WTC11 (cell line): ENCODE measurements around the gene ZIK1. TPM values are rescaled to one million over a fixed set of nuclear protein-coding genes. Genes with fewer than 3 reads are reported as not detected.

ENCODE experiments used
- ATAC-seq: fragments of 200-7000 bp; cut with Tn5 transposase; 2 replicates; pipeline ENCODE4 v1.10.0; 2021; ENCODE audit warnings: mild to moderate bottlenecking, moderate library complexity
- CTCF ChIA-PET: fragments of 300-600 bp; sonication (Branson Sonifier 250); formaldehyde crosslinking; loops from one replicate; lab custom pipeline; 2021; ENCODE audit warnings: antibody characterized with exemption; lab: Charles Lee
- POLR2A ChIA-PET: fragments of 350-600 bp; sonication (Branson Sonifier 250); formaldehyde crosslinking; loops from one replicate; lab custom pipeline; 2021; ENCODE audit warnings: antibody characterized with exemption; lab: Charles Lee
- DNase-seq: peaks from one replicate; pipeline ENCODE4 v3.0.0; 2021; ENCODE audit warnings: low spot score
- H3K27ac Mint-ChIP-seq: 2 replicates; pipeline ENCODE4 v1.8.0; 2021; ENCODE audit warnings: mixed read lengths
- H3K27me3 Mint-ChIP-seq: 2 replicates; pipeline ENCODE4 v1.8.0; 2021; ENCODE audit warnings: low read depth, mild to moderate bottlenecking, moderate library complexity, mixed read lengths
- H3K36me3 Mint-ChIP-seq: 2 replicates; pipeline ENCODE4 v1.8.0; 2021; ENCODE audit warnings: mixed read lengths
- H3K4me1 Mint-ChIP-seq: 2 replicates; pipeline ENCODE4 v1.8.0; 2022; ENCODE audit warnings: mixed read lengths
- H3K4me3 Mint-ChIP-seq: 2 replicates; pipeline ENCODE4 v1.8.0; 2021; ENCODE audit warnings: mild to moderate bottlenecking, moderate library complexity, mixed read lengths
- H3K9me3 Mint-ChIP-seq: 2 replicates; pipeline ENCODE4 v1.8.0; 2021; ENCODE audit warnings: mixed read lengths
- ATF1 ChIP-seq: sonication (generic); formaldehyde crosslinking; IDR thresholded peaks from 2 replicates; pipeline ENCODE4 v1.8.1; 2023; ENCODE audit warnings: mild to moderate bottlenecking, moderate library complexity, missing genetic modification reagents
- CDX4 ChIP-seq: fragments of 250-450 bp; sonication (Bioruptor Pico); IDR thresholded peaks from 2 replicates; pipeline ENCODE4 v1.9.0; 2021; ENCODE audit warnings: moderate library complexity, mild to moderate bottlenecking, inconsistent platforms, borderline replicate concordance
- E2F1 ChIP-seq: sonication (generic); formaldehyde crosslinking; IDR thresholded peaks from 2 replicates; pipeline ENCODE4 v1.8.0; 2022; ENCODE audit warnings: mild to moderate bottlenecking, missing genetic modification reagents
- ESRRA ChIP-seq: sonication (generic); formaldehyde crosslinking; IDR thresholded peaks from 2 replicates; pipeline ENCODE4 v1.8.1; 2022; ENCODE audit warnings: mild to moderate bottlenecking, missing genetic modification reagents, borderline replicate concordance
- FOXK1 ChIP-seq: sonication (generic); formaldehyde crosslinking; IDR thresholded peaks from 2 replicates; pipeline ENCODE4 v1.8.0; 2022; ENCODE audit warnings: mild to moderate bottlenecking, moderate library complexity, missing genetic modification reagents
- FOXP1 ChIP-seq: sonication (generic); formaldehyde crosslinking; IDR thresholded peaks from 2 replicates; pipeline ENCODE4 v1.8.0; 2022; ENCODE audit warnings: missing genetic modification reagents, mild to moderate bottlenecking, moderate library complexity, borderline replicate concordance
- JUN ChIP-seq: sonication (generic); formaldehyde crosslinking; IDR thresholded peaks from 2 replicates; pipeline ENCODE4 v1.8.0; 2023; ENCODE audit warnings: mild to moderate bottlenecking, missing genetic modification reagents
- OVOL2 ChIP-seq: fragments of 250-450 bp; sonication (Bioruptor Pico); IDR thresholded peaks from 2 replicates; pipeline ENCODE4 v1.9.0; 2021; ENCODE audit warnings: mild to moderate bottlenecking, borderline replicate concordance
- PRRX2 ChIP-seq: fragments of 250-450 bp; sonication (Bioruptor Pico); IDR thresholded peaks from 2 replicates; pipeline ENCODE4 v1.8.0; 2021; ENCODE audit warnings: mild to moderate bottlenecking
- RELA ChIP-seq: sonication (generic); formaldehyde crosslinking; IDR thresholded peaks from 2 replicates; pipeline ENCODE4 v1.8.1; 2022; ENCODE audit warnings: missing genetic modification reagents, mild to moderate bottlenecking, borderline replicate concordance
- SP1 ChIP-seq: sonication (generic); formaldehyde crosslinking; conservative IDR thresholded peaks from 2 replicates; pipeline ENCODE4 v1.8.1; 2022; ENCODE audit warnings: missing genetic modification reagents
- STAT6 ChIP-seq: sonication (generic); formaldehyde crosslinking; conservative IDR thresholded peaks from 2 replicates; pipeline ENCODE4 v1.8.1; 2023; ENCODE audit warnings: mild to moderate bottlenecking, low read depth, missing genetic modification reagents, moderate library complexity
- USF1 ChIP-seq: sonication (generic); formaldehyde crosslinking; IDR thresholded peaks from 2 replicates; pipeline ENCODE4 v1.8.0; 2022; ENCODE audit warnings: mild to moderate bottlenecking, missing genetic modification reagents
- ZNF121 ChIP-seq: sonication (generic); formaldehyde crosslinking; IDR thresholded peaks from 2 replicates; pipeline ENCODE4 v1.8.0; 2023; ENCODE audit warnings: missing genetic modification reagents
- ZNF512 ChIP-seq: sonication (generic); formaldehyde crosslinking; IDR thresholded peaks from 2 replicates; pipeline ENCODE4 v1.8.1; 2022; ENCODE audit warnings: missing genetic modification reagents, borderline replicate concordance
- ZNF671 ChIP-seq: fragments of 250-450 bp; sonication (Bioruptor Pico); IDR thresholded peaks from 2 replicates; pipeline ENCODE4 v1.8.0; 2021; ENCODE audit warnings: mild to moderate bottlenecking
- ZSCAN18 ChIP-seq: fragments of 250-450 bp; sonication (Bioruptor Pico); IDR thresholded peaks from 2 replicates; pipeline ENCODE4 v2.1.2; 2022; ENCODE audit warnings: mild to moderate bottlenecking, moderate library complexity
- total RNA-seq: library from RNA; stranded (reverse); gene quantifications from 3 replicates; pipeline ENCODE4 v1.2.3, GENCODE V29; 2021
- TF ChIP-seq, protein P1 (sequence below): sonication (generic); formaldehyde crosslinking; IDR thresholded peaks from 2 replicates; pipeline ENCODE4 v1.8.1; 2022; ENCODE audit warnings: mild to moderate bottlenecking, missing genetic modification reagents, moderate library complexity, borderline replicate concordance
- TF ChIP-seq, protein P2 (sequence below): fragments of 250-450 bp; sonication (Bioruptor Pico); IDR thresholded peaks from 2 replicates; pipeline ENCODE4 v1.8.0; 2021; ENCODE audit warnings: mild to moderate bottlenecking
- TF ChIP-seq, protein P3 (sequence below): sonication (generic); formaldehyde crosslinking; IDR thresholded peaks from 2 replicates; pipeline ENCODE4 v1.8.1; 2022; ENCODE audit warnings: low read depth, mild to moderate bottlenecking, moderate library complexity, missing genetic modification reagents, borderline replicate concordance

The ZIK1 gene
- total RNA-seq, 1 experiment from 2014 or later = 31.1 TPM

GRCh38 chr19:57559008-57559403 is 24.9 kb upstream of the ZIK1 start (continued):
- TF ChIP-seq ZSCAN18 (no peak), ZNF512 (no peak), ATF1 (CRISPR knock-in tag) (no peak), FOXK1 (CRISPR knock-in tag) (no peak), RELA (CRISPR knock-in tag) (no peak), ZNF121 (no peak), E2F1 (CRISPR knock-in tag) (no peak), STAT6 (CRISPR knock-in tag) (no peak), ESRRA (CRISPR knock-in tag) (no peak), CDX4 (no peak)
- TF ChIP-seq, protein P1, sequence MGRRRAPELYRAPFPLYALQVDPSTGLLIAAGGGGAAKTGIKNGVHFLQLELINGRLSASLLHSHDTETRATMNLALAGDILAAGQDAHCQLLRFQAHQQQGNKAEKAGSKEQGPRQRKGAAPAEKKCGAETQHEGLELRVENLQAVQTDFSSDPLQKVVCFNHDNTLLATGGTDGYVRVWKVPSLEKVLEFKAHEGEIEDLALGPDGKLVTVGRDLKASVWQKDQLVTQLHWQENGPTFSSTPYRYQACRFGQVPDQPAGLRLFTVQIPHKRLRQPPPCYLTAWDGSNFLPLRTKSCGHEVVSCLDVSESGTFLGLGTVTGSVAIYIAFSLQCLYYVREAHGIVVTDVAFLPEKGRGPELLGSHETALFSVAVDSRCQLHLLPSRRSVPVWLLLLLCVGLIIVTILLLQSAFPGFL (CRISPR knock-in tag) = no peak

- POLR2A ChIA-PET = no interaction called here
- H3K36me3 Mint-ChIP-seq = peaks cover 42% of the 10 kb centered on the region
- TF ChIP-seq SP1 (CRISPR knock-in tag) (peak; percentile 90), OVOL2 (CRISPR knock-in tag) (no peak), USF1 (CRISPR knock-in tag) (0 out of 2 replicates have a peak, but pooled peaks have one; percentile 34), E2F1 (CRISPR knock-in tag) (no peak), PRRX2 (no peak), FOXP1 (CRISPR knock-in tag) (no peak), ZNF671 (CRISPR knock-in tag) (no peak), JUN (CRISPR knock-in tag) (no peak), ZNF512 (no peak)
- TF ChIP-seq, protein P2, sequence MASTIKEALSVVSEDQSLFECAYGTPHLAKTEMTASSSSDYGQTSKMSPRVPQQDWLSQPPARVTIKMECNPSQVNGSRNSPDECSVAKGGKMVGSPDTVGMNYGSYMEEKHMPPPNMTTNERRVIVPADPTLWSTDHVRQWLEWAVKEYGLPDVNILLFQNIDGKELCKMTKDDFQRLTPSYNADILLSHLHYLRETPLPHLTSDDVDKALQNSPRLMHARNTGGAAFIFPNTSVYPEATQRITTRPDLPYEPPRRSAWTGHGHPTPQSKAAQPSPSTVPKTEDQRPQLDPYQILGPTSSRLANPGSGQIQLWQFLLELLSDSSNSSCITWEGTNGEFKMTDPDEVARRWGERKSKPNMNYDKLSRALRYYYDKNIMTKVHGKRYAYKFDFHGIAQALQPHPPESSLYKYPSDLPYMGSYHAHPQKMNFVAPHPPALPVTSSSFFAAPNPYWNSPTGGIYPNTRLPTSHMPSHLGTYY = no peak
- TF ChIP-seq, protein P3, sequence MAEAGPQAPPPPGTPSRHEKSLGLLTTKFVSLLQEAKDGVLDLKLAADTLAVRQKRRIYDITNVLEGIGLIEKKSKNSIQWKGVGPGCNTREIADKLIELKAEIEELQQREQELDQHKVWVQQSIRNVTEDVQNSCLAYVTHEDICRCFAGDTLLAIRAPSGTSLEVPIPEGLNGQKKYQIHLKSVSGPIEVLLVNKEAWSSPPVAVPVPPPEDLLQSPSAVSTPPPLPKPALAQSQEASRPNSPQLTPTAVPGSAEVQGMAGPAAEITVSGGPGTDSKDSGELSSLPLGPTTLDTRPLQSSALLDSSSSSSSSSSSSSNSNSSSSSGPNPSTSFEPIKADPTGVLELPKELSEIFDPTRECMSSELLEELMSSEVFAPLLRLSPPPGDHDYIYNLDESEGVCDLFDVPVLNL = no peak
These were observed 24.4 kb upstream of the ZIK1 start, which contains the start of gene ZNF550 for GRCh38 chr19:57559404-57560025. ZNF550 (minus strand) TSS chr19:57559863; CDS start chr19:57559682, 181 bp downstream.

More at GRCh38 chr19:57559404-57560025, 24.4 kb upstream of the ZIK1 start, which contains the start of gene ZNF550:
- H3K27me3 Mint-ChIP-seq = peaks cover 34% of the 10 kb centered on the region
- peak; percentile 85 for DNase-seq
- peaks cover 47% of the 10 kb centered on the region for H3K9me3 Mint-ChIP-seq
- peaks cover 11% of the 10 kb centered on the region for H3K4me1 Mint-ChIP-seq
- CTCF ChIA-PET = interaction anchor here (0.7 kb wide), 1 partner anchor 149 kb away, joined by 3 read pairs; the partner anchor contains the start of gene ZNF154
- peak within 1 kb of the TSS; percentile 51 for H3K27ac Mint-ChIP-seq
- peak; percentile 94 for ATAC-seq
- H3K4me3 Mint-ChIP-seq = peak within 1 kb of the TSS; percentile 97
